Activated gamma-delta T cell treated with anti-CD3 and anti-CD28 coated beads, Interleukin-2, amount 50 U/mL, for 16 hours (primary cell): ENCODE results near the gene VPS11.
"Not testable (repeated sequence)": the region's sequence is repeated elsewhere in the genome, so short reads cannot be mapped to it uniquely, and the experiment has no call there.

Experiments used
- DNase-seq: peaks from one replicate; pipeline ENCODE4 v3.0.0-alpha.2; 2020; ENCODE audit warnings: low read depth

The VPS11 gene

DNA sequence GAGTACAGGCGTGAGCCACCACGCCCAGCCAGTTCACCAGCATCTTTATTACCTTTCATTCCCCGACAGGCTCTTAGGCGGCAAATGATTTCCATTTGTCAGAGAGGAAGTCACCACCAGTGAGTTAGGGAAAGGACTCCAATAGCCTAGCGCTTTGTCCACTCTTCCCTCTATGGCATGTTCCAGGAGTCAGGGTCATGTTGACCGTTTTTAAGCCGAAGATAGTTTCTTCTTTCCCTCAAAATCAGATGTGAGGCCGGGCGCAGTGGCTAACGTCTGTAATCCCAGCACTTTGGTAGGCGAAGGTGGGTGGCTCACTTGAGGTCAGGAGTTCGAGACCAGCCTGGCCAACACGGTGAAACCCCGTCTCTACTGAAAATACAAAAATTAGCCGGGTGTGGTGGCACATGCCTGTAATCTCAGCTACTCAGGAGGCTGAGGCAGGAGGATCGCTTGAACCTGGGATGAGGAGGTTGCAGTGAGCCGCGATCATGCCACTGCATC is 35.6 kb downstream of the VPS11 start:
- DNase-seq, result not testable (repeated sequence)

DNA sequence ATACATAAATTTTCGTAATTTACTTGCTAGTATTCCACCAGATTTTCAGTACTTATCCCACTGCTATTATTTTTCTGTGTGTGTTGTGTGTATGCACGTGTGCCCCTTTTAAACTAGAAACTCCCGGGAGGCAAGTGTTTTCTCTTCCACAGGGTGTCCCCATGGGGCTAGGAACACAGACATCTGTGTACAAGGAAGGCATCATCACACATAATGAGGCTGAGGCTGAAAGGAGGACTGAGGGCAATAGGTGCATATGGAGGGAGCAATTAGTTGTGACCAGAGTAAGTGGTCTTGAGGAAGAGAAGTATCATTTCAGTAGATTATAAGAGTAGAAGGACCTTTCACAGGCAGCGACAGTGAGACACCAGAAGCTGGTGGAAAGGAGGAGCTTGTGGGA is 36.2 kb downstream of the VPS11 start:
- no peak for DNase-seq

DNA sequence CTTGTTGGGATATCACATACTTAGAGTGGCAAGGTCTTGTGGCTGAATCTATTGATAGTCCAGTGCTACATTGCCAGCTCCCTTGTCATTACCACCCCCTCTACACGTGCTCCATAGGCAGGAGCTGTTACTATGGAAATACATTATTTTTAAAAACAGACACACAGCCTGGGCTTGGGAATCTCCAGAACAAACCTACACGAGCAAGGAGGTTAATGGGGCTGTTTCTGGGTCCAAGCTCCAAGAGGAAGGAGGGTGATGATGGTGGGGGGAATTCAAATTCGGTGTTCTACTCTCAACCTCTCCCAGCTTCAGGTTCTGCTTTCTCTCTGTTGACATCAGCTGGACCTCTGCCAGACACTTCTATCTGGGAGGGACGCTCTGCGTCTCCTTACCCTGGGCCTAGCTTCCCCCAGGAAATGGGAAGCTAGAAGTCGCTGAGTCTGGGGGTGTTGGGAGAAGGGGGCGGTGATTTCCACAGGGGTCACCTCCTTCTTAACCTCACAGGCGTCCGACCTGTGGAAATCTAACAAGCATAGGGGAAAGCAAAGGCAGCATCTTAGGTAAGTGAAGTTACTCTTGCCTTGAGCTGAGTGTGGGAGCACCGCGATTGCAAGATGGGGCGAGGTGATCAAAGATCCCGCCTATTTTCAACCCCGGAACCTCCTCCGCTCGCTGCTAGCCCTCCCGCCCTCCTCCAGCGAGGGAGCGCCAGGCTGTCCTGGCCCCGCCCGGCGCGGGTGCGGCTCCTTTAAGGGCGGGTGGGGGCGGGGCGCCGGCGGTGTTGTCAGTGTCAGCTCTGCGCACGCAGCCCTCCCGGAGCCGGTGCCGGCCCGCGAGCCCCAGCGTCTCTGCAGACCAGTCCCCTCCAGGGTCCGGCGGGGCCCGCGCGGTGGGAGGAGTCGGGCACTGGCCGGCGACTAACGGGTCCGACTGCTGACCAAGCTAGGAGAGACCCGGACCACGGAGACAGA is 39.2 kb downstream of the VPS11 start, which contains the start of gene C2CD2L:
TSS of gene C2CD2L (plus strand) at position 781 of the 974 bp plus-strand sequence. CDS start 398 bp downstream, outside the sequence.
- peak; percentile 79 for DNase-seq

DNA sequence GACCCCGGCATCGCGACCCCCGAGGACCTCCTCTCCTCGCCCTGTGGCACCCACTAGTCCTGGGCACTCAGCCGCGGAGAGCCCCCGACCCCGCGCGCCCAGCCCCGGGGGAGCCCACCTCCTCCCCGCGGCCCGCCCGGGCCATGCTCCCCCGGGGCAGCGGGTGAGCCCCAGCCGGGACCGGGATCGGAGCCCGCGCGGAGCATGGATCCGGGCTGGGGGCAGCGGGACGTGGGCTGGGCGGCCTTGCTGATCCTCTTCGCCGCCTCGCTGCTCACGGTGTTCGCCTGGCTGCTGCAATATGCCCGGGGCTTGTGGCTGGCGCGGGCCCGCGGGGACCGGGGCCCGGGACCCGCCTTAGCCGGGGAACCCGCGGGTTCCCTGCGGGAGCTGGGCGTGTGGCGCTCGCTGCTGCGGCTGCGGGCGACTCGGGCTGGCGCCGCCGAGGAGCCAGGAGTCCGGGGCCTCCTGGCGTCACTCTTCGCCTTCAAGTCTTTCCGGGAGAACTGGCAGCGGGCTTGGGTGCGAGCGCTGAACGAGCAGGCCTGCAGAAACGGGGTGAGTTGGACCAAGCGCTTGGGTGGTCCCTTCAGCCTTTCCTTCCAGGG is 40.0 kb downstream of the VPS11 start:
- DNase-seq, result no peak

DNA sequence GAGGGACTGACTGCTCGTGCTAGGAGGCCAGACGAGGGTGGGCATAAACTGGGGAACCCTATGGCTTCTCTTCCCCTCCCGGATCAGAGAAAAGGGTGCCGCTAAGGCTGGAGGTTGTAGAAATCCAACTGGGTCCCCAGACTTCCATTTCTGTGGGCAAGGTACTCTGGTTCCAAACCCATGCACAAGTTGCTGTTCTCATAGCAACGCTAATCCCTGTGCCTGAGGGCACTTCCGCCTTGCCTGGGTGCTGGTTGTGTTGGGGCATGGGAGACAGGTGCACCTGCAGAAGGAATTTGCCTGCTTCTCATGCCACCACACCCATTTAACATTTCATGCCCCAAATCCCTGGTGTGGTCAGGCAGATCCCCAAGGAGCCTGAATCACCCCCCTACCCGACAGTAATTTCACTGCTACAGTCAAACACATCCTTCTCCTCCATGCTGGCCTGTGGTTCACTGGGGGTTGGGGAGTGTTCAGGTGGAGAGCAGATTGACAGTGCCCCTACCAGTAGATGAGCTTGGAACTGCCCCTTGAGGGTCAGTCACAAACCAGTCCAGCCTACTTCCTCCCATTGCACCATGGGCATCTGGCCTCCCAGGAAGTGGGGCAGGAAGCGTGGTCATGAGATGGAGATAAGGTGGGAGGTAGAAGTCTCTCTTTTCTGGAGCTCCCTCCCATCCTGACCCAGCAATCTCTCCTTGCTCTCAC is 40.7 kb downstream of the VPS11 start:
- DNase-seq, result no peak

DNA sequence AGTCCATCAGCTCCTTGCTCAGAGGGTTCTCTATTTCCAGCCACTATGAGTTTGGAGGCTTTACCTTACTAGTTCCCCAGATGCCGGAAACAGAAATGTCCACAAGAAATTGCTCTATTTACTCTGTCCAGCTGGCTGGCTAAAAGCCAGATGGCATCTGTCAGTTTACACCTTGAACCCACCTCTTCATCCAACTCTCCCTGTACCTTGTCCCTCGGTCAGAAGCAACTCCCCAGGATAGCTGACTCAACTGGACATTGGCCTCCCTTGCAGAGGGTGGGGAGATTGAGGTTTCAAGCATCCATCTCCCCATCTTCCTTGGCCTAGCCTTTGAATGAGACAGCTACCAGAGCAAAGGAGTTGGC is 41.2 kb downstream of the VPS11 start:
- no peak for DNase-seq

DNA sequence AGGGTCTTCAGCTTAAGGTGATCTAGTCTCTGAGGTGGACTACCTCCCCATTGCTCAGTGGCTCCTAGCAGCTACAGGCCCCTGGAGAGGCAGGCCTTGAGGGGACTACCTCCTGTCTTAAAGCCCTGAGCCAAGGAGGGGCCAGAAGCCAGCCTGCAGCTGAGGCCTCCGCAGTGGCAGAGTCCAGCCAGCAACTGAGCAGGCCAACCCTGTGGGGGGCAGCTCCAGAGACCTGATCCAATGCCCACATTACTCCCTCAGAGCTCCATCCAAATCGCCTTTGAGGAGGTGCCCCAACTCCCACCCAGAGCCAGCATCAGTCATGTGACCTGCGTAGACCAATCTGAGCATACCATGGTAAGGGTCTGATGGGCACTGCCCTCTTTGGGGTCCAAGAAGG is 42.2 kb downstream of the VPS11 start:
- DNase-seq, result no peak

DNA sequence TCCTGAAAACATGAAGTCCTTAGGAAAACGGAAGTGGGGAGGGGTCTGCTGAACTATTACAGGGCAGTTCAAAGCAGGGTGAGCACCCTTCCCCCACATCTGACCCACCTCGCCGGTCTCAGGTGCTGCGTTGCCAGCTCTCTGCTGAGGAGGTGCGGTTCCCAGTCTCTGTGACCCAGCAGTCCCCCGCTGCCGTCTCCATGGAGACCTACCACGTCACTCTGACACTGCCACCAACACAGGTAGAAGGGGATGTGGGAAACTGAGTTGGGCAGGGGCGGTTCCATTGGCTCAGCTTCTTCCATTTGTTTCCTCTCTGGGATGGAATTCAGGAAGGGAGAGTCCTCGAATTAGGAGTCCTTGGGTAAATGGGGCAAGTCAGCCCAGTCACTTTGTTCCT is 42.8 kb downstream of the VPS11 start:
- DNase-seq, result no peak

DNA sequence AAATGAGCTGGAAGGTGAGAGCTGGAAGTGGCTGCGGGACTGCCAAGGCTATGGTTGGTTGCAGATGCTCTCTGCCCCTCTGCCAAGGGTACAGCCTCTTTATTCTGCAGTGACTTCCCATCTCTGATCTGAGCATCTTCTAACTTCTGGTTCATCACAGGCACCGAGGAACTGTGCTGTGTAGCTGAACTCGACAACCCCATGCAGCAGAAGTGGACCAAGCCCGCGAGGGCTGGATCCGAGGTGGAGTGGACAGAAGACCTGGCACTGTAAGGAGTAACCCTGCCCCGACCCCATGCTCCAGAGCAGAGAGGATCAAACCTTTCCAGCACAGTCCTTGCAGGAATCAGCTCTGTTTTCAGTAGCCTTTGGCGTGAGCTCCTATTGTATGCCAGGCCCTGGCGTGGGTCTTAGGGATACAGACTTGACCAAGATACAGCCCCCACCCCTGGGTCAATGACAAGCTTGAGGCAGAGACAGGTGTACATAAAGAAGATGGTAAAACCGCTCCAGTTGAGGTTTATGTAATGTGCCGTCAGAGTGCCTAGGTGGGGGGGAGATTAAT is 43.8 kb downstream of the VPS11 start:
- DNase-seq, result no peak

DNA sequence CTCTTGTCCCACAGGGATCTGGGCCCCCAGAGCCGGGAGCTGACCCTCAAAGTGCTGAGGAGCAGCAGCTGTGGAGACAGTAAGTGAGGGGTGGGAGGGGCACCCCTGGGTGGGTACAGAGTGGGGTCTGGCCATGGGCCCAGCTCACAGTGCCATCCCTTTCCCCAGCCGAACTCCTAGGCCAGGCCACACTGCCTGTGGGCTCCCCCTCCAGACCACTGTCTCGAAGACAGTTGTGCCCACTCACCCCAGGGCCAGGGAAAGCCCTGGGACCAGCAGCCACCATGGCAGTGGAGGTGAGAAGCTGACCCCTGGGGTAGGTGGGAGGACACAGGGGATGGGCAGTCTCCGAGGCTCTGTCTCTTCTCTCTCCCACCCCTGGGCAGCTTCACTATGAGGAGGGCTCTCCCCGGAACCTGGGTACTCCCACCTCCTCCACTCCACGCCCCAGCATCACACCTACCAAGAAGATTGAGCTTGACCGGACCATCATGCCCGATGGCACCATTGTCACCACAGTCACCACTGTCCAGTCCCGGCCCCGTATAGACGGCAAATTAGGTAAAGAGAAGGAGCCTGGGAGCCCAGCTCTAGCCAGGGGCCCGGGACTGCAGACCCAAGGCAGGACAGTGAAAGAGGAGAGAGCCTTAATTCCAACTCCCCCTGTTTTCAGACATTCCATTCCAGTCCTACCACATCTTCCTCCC is 44.8 kb downstream of the VPS11 start:
- DNase-seq, result no peak

DNA sequence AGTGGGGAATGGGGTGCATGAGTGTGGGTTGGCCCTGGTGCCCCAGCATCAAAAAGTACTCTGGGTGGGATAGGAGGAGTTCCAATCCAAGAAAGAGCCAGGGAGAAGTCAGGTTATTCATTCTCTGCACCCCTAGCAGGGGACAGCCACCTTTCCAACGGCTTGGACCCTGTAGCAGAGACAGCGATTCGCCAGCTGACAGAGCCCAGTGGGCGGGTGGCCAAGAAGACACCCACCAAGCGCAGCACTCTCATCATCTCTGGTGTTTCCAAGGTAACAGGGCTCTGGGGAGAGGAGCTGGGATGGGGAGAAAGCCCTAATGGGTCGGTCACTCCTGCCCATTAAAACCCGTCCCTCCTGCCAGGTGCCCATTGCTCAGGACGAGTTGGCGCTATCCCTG is 46.1 kb downstream of the VPS11 start:
- no peak for DNase-seq

DNA sequence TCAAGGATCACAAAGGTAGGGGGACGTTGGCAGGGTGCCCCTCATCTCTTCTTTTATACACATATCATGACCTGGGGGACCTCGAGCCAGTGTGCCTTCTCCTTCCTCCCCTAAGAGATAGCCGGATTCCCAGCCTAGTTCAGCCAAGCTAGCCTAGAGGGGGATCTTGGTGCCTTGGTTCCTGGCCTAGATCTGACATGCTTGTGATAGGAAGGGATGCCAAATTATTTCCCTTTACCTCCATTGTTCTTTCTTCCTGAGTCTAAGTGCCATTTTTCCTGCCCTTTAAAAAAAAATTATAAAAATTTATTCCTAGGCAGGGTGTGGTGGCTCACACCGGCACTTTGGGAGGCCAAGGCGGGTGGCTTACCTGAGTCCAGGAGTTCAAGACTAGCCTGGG is 46.7 kb downstream of the VPS11 start:
- no peak for DNase-seq

DNA sequence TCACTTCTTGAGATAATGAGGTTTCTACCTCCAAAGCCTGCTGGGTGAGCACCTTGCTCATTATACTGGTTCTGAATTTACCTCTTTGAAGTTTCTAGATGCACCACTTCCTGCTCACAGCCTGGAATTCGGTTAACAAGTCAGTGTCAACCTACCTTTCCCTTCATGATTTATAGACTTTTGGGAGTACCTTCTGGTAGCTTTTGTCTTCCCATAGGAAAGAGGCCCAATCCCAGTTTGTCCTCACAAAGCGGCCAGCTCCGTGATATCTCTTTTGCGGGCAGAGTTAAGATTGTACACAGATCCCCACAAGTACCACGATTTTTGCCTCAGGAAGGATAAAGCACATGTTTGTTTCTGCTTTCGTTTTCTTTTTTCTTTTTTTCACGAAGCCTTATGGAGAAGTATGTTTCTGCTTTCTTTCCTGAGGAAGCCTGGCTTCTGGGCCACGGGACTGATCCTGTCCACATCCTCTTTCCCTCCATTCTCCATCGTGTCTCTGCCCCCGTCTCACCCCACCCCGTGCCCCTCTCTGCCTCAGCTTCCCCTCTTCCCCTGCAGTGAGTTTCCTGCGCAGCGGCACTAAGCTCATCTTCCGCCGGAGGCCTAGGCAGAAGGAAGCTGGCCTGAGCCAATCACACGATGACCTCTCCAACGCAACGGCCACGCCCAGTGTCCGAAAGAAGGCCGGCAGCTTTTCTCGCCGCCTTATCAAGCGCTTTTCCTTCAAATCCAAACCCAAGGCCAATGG is 48.0 kb downstream of the VPS11 start:
- DNase-seq, result no peak

DNA sequence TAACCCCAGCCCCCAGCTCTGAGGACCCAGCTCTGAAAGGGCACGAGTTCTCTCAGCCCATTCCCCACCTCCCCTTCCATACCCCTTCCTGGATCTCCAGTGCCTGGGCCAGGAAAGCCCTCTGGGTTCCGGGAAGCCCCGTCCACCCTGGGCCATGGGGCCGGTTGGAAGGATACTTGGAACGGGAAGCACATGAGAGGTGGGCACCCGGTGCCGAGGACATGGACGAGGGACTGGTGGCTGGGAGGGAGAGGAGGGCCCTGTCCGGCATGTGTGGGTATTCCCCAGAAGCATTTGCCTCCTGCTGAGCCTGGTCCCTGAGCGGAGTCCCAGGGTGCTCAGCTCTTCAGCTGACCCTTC is 48.6 kb downstream of the VPS11 start:
- DNase-seq, result no peak

DNA sequence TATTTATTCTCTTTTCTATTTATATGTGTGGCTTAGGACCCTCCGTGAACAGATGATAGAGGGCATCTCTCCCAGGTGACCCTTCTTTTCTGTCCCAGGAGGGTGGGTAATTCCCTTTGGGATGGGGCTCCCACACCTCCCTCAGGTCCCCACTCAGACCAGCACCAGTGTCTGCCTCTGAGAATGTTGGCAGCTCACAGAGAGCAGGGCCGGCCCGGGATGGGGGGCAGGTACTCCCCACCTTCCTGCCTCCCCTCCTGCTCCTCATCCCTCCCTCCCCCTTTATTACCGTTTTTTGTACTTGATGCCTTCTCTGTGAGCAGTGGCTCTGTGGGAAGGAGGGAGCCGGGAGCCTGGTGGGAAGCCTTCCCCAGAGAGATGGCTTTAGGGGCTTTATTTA is 49.0 kb downstream of the VPS11 start:
- DNase-seq, result no peak

DNA sequence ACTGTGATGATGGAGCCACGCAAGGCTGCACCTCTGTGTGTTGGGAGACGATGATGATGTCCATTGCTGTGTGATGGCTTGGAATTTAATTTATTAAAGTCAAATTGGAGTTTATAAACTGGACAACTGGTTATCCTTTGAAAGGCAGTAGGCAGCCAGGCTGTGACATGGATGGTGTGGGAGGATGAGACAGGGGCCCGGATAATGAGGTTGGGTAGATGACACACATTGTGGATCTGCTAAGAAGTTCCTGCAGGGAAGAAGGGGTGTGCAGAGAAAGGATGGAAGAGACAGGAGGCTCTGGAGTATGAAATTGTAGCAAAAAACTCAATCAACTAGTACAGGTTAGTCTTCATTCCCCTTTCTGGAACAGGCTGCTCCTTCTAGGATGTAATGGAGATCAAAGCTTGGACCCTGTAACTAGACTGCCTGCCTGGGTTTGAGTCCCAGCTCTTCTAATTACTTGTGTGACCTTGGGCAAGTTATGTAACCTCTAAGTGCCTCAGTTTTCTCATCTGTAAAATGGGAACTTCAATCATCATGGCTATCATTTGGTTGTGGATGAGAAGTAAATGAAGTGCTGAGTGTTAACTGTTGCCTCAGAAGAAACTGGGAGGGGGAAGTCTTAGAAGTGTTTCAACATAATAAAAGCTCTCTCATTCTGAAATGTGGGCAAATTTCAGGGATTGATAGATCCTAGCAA is 49.5 kb downstream of the VPS11 start:
- no peak for DNase-seq

DNA sequence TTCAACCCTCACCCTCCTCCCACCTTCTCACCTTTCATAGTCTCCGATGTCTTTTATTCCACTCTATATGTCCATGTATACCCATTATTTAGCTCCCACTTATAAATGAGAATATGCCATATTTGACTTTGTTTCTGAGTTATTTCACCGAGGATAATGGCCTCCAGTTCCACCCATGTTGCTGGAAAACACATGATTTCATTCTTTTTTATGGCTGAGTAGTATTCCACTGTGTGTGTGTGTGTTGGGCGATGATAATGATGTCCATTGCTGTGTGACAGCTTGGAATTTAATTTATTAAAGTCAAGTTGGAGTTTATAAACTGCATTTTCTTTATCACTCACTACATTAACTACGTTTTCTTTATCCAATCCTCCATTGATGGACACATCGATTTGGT is 50.6 kb downstream of the VPS11 start:
- no peak for DNase-seq

DNA sequence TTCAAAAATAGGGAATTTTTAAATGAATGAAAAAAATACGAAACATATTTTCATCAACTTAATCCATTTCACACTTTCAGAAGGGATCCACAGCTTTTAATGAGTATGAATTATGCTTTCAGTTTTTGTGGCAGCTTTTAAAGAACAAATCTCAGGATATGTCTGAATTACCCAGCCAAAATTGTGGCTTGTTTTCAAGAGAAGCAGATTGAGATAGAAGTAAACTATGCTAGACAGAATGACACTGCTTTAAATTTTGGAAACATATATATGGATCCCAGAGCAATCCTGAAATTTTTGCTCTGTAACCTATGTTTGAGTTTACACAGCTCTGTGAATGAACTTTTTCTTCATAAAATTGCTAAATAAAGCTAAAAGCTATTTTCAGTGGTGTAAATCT is 51.3 kb downstream of the VPS11 start:
- no peak for DNase-seq

DNA sequence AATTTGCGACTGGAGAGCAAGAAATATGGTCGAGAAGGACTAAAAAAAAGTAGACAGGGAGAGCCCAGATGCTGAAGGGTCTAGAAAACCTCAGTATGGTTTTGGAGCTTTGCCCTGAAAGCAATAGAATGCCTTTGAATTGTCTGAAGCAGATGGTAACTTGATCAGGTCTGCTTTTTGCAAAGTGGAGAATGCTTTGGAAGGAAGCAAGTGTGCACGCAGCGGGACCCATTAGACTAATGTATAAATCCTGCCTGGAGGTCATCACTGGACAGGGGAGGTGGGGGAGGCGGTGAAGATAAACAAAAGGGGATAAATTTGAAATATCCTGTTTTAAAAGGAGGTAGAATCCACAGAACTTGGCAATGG is 53.0 kb downstream of the VPS11 start:
- DNase-seq, result no peak

DNA sequence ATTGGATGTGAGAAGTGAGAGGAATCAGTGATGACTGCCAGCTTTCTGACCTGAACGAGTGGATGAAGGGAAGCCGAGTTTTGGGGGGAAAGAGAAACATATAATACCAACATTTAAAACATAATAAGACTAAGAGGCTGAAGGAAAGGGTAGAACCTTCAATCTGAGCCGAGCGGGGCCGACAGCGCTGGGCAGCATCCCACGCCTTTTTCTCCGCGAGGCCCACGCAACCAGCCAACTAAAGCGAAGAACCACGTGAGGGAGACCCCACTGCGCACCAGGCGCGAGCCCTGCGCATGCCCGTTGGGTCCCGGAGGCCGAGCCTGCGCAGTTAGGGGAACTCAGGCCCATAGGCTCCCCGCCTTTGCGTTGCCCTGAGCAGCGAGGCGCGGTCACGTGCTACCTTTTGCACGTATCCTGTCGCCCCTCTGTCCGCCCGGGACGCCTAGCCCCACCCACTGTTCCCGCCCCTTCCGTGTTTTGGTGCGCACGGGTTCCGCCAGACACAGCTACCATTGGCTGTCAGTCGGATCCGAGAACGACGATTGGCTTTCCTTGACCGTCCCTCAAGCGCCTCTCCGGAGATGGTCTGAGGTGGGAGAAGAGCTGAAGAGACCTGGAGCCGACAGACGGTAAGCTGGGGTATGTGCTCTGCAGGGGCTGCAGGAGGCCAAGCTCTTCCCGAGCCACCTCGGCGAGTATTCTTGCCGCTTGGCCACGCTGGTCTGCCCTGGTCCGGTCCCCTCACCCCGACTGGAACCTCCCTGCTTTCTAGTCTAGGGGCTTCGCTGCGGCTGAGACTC is 53.6 kb downstream of the VPS11 start, which contains the start of gene HINFP:
TSS of gene HINFP (plus strand) at position 573 of the 803 bp plus-strand sequence. CDS start 5,365 bp downstream, outside the sequence.
- DNase-seq, result peak; percentile 100
